TTC549 (cell line): ENCODE measurements around the gene LIN7C.
"Not testable (repeated sequence)": the region's sequence is repeated elsewhere in the genome, so short reads cannot be mapped to it uniquely, and the experiment has no call there.

ENCODE experiments used
- FAIRE-seq: peaks from 2 replicates; lab custom pipeline; 2012; peaks lifted over from hg19 to GRCh38; lab: Jason Lieb, UNC

LIN7C gene

GRCh38 chr11:27468995-27469695, 37.4 kb downstream of the LIN7C start:
- no peak for FAIRE-seq

DNA sequence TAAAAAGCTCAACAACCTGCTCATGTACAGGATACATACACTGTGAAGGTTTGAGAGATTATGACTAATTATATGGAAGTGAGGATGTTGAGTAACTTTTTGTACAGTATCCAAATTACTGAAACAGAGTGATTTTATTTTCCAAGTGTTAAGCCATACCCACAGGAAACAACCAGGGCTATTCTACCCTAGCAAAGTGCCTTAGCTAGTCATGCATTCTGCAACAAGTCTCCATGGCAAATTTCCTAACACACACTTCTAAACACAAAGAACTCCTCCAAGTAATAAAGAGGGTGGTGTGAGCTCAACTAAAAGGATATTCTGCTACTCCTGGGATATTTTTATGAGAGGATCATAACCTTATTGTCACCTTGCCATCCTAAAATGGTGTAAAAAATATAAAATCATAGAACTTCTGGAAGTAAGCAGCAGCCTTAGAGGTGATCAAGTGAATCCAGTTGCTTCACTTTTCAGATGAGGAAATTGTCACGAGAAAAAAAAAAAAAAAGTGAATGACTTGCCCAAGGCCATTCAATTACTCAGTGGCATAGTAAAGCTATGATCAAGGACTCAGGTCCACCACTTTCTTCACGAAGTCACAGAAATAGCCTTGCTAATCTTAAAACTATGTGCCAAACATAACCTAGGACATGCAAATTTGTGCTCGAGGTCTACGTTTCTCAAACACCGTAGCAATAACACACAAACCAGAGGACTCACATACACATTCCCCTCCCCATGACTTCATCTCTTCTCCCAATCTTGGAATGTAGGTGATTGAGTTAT, 38.2 kb downstream of the LIN7C start:
- no peak for FAIRE-seq

DNA sequence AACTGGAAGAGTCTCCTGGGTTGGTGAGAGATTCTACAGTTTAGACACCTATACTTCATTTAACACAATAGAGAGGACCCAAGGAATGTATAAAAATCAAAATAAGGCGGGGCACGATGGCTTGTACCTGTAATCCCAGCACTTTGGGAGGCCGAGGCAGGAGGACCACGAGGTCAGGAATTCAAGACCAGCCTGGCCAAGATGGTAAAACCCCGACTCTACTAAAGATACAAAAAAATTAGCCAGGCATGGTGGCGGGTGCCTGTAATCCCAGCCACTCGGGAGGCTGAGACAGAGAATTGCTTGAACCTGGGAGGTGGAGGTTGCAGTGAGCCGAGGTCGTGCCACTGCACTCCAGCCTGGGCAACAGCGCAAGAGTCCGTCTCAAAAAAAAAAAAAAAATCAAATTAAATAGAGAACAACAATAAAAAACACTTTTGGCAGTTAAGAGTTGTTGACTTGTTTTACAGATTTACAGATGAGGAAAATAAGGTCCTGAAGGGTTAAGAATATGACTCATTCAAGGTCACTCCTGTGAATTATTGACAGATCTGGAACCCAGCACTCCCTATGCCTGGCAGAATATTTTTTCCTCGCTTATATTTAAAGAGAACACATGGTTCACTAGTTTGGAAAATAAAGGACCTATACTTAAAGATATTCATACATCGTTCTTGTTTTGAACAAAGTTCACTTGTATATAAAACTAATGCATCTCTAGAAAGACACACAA, 39.2 kb downstream of the LIN7C start:
- FAIRE-seq, result no peak

GRCh38 chr11:27466363-27466762, 40.2 kb downstream of the LIN7C start:
- FAIRE-seq, result no peak

DNA sequence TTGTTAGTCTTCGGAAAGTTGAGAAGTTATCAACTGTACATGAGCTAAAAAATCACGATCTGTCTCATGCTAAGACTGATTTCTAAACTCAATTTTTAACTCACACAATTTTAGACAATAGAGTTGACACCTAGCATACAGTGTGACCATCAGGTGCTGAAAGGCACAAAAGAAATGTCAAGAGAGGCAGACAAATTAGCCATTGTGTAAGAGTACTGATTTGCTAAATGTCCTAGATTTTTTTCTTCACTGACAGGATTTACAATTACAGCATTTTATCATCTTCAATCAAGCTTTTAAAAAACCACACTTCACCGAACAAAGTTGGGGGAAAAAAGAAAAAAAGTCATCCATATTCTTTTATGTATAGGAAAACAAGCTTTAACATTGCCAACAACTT, 40.9 kb downstream of the LIN7C start:
- no peak for FAIRE-seq

DNA sequence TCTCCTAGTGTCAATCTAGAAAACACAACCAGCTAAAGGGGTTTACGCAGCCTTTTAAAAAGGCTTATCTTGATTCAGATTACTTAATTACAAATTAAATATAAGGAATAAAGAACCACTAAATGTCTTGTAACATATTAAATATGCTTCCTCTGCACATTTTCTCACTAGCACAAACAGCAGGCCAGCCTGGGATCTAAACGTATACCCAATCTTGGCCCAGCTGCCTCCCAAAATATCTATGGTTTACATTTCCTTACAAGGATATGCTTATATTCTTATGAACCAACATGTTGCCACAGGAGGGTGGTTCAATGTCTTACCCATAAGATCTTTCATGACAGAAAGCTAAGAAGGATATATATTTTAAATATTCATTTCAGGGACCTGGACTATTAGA, 41.7 kb downstream of the LIN7C start:
- no peak for FAIRE-seq

- no peak for FAIRE-seq
Observed at GRCh38 chr11:27464289-27464696, 42.3 kb downstream of the LIN7C start.

DNA sequence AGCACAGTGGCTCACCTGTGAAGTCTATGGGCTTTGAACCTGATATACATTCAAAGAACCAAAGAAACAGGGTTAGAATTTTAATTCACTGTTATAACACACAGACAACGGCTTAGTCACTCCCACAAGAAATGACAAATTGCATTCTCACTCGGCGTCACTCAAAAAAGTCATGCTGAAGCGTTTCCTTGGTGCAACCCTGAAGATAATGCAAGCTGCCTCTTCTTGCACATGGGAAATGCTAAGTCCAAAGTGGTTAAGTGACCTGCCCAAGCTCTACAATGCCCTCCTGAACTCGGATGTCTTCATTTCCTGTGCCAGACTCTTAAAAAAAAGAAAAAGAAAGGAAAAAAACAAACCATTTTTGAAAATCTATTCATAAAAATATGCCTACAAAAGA, 44.0 kb downstream of the LIN7C start:
- no peak for FAIRE-seq

- no peak for FAIRE-seq
Observed at GRCh38 chr11:27460158-27460978, 46.2 kb downstream of the LIN7C start.

DNA sequence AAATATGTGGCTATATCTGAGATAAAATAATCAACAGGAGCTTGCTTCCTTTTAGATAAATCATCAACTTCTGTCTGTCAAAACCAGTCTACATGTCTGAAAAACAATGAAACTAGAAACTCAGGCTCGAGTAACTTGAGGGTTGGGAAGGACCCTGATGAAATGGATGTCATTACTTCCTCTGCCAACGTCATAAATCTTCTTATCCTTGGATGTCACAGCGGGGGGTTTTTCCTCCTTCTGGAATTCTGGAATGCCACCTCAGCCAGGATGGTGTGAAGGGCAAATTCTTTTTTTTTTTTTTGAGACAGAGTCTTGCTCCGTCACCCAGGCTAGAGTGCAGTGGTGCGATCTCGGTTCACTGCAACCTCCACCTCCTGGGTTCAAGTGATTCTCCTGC, 47.4 kb downstream of the LIN7C start:
- no peak for FAIRE-seq

DNA sequence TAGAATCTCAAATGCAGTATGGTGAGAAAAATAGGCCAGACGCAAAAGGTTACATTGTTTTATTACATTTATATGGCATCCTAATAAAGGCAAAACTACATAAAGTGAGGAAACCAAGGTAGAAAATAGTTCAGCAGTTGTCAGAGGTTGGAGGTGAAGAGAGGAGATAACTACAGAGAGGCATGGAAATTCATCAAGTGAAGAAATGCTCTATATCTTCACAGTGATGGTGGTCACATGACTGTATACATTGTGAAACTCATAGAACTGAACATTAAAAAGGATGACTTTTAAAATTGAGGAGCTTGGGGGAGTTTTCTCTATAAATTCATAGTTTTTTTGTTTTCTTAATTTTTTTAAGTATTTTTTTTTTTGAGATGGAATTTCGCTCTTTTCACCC, 48.4 kb downstream of the LIN7C start:
- no peak for FAIRE-seq

DNA sequence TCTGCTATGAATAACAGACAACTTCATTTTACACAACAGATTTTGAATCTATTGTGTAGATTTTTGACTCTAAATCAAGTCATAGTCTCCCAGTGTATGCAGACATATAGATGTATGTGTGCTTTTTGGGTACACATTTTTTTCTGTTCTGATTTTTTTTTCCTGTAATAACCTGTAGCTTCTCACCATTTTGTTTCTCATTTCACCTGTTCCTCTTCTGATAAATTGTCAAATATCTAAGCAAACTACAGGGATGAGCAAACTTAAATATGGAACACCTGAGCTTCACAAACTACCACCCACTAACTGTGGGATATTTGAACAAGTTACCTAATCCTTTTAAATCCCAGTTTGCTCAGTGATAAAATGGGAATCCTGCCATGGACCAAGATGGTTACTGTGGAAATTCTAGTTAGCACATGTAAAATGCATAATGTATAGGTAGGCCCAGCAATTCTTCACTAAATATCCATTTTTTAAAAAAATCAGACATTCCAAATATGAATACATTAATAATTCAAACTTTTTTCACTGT, 49.7 kb downstream of the LIN7C start:
- FAIRE-seq, result no peak

- no peak for FAIRE-seq
Observed at GRCh38 chr11:27456140-27456794, 50.3 kb downstream of the LIN7C start.

DNA sequence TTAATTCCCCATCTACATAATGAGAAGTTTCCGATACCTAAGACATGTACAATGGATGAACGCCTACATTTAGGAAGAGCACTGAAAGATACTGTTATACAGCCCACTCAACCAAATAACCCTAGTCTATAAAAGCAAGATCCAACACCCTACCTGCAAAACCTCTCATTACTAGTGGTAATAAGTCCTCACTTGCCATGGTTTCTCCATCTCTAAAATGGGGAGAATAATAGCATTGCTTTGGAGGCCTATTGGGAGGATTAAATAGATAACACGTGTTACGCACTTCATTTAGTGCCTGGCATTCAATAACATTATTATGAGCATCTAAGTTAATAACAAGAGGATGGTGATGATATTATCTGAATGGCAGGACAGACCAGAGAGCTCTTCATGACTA, 50.9 kb downstream of the LIN7C start:
- FAIRE-seq, result no peak

- FAIRE-seq, result no peak
Observed at GRCh38 chr11:27453701-27454100, 52.9 kb downstream of the LIN7C start.

GRCh38 chr11:27452147-27452546, 54.4 kb downstream of the LIN7C start:
- no peak for FAIRE-seq

DNA sequence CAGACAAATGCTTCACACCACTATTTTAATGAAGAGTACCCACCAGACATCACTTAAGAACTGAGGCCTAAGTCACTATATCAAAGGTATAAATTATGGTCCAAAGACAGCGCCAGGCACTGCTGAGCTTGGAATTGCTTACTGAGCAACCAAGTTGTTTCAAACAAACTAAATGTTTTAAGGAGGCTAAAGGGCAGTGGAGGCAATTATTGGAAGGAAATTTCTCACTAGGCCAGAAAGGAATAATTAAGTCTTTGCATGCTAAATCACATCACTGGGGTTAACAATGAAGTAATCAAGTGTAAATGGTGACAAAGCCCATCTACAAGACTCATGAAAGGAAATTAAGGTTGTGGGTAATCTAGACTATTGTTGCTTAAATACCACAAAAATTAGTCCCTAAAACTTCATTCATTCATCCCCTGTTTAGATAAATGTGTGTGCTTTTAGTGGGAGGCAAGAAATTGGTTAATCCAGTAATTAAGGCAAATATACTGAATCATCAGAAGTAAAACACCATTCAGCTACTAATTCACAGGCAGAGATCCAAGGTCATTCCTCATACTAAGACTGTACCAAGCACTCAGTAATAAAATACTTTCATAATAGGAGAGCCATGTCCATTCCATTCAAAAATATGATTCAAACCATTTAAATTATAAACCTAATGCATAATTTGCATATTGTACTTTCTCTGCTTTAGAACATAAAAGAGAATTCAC, 55.2 kb downstream of the LIN7C start:
- FAIRE-seq, result no peak

GRCh38 chr11:27448184-27448540, 58.4 kb downstream of the LIN7C start:
- FAIRE-seq, result not testable (repeated sequence)

GRCh38 chr11:27447288-27448183, 59.0 kb downstream of the LIN7C start:
- no peak for FAIRE-seq

DNA sequence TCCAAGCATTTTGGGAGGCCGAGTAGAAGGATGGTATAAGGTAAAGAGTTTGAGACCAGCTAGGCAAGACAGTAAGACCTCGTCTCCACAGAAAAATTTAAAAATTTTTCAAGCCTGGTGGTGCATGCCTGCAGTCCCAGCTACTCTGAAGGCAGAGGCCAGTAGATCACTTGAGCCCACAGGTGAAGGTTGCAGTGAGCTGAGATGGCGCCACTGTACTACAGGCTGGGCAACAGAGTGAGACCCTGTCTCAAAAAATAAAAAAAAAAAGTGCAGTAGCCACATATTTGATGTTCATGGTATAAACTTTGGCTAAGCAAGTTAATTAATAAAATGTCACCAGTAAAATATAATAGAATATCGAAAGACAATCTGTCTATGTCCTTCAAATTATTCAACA, 60.9 kb downstream of the LIN7C start:
- no peak for FAIRE-seq
